K562 (cell line): ENCODE data around the gene AP4E1. TPM values are rescaled to one million over a fixed set of nuclear protein-coding genes. Genes with fewer than 3 reads are reported as not detected.
A peak's percentile ranks its signal among the peaks of the same experiment; 100 is the strongest.

Experiments used
- ARNT ChIP-seq, 2 experiments: fragments of 450-650 bp; IDR thresholded peaks; 2 replicates each; pipeline ENCODE4 v1.6.1; 2016; ENCODE audit warnings: mild to moderate bottlenecking in 1 of 2
- CREM ChIP-seq: IDR thresholded peaks from 2 replicates; pipeline ENCODE4 v1.6.1; 2014; ENCODE audit warnings: antibody characterized with exemption, low read depth
- DPF2 ChIP-seq: fragments of 450-650 bp; IDR thresholded peaks from 2 replicates; pipeline ENCODE4 v1.6.1; 2016
- MAFF ChIP-seq: IDR thresholded peaks from 2 replicates; pipeline ENCODE4 v1.6.1; 2012; ENCODE audit warnings: low read length, improper control_type of control experiment
- MYC ChIP-seq, 2 experiments: fragments of 250-450 bp in 1 of 2; sonication (Bioruptor Pico) in 1 of 2; IDR thresholded peaks; 2 replicates each; pipeline versions ENCODE4 v1.5.1 to v1.6.1; 2012 to 2021; ENCODE audit warnings: low read depth in 2 of 2, borderline replicate concordance in 1 of 2, improper control_type of control experiment in 1 of 2, low read length in 1 of 2, mild to moderate bottlenecking in 1 of 2, moderate library complexity in 1 of 2
- POLR2AphosphoS5 ChIP-seq: IDR thresholded peaks from 2 replicates; pipeline ENCODE4 v1.6.1; 2011; ENCODE audit warnings: mild to moderate bottlenecking, low read depth, low read length, moderate library complexity; ENCODE audit not compliant: control insufficient read depth, insufficient read depth
- SIRT6 ChIP-seq: IDR thresholded peaks from one replicate; pipeline ENCODE4 v1.6.1; 2012; ENCODE audit warnings: low read depth, mild to moderate bottlenecking, control low read depth, inconsistent platforms, low read length, moderate library complexity
- SNIP1 ChIP-seq: fragments of 450-650 bp; IDR thresholded peaks from 2 replicates; pipeline ENCODE4 v1.7.1; 2017; ENCODE audit warnings: low read depth, mild to moderate bottlenecking
- TAF9B ChIP-seq: fragments of 450-650 bp; IDR thresholded peaks from 2 replicates; pipeline ENCODE4 v1.6.1; 2018; ENCODE audit warnings: mild to moderate bottlenecking; ENCODE audit not compliant: partially characterized antibody
- TBP ChIP-seq: optimal IDR thresholded peaks from 2 replicates; pipeline ENCODE3; 2011; ENCODE audit warnings: low read depth, low read length, improper control_type of control experiment
- TCF7L2 ChIP-seq: fragments of 150-350 bp; IDR thresholded peaks from 2 replicates; pipeline ENCODE4 v1.6.1; 2016; ENCODE audit warnings: low read depth, mild to moderate bottlenecking, low read length, moderate library complexity
- ZNF511 ChIP-seq: sonication (generic); formaldehyde crosslinking; IDR thresholded peaks from 2 replicates; pipeline ENCODE4 v1.8.0; 2022; ENCODE audit warnings: mild to moderate bottlenecking, missing genetic modification reagents
- polyA plus RNA-seq, 8 experiments: library from polyadenylated mRNA; depleted of rRNA in 4 of 8; stranded (reverse) in 5 of 8; unstranded in 3 of 8; fragments of >200 nt; fragmentation: Nextera tagmentation in 2 of 8; fragmentation: Illumina TruSeq in 1 of 8; extraction: Ambion mirVana in 2 of 8; extraction: Trizol in 1 of 8; gene quantifications; 2 replicates each; pipeline versions ENCODE4 v1.2.1 to v1.2.3, GENCODE V29; 2011 to 2014; ENCODE audit warnings: inconsistent platforms in 1 of 8, missing spikeins in 1 of 8
- total RNA-seq, 7 experiments: library from RNA; depleted of rRNA in 6 of 7; stranded (reverse); fragments of >200 nt in 6 of 7; fragmentation: Illumina TruSeq in 2 of 7; extraction: Trizol in 2 of 7; gene quantifications; 2 replicates each; pipeline versions ENCODE4 v1.2.1 to v1.2.3, GENCODE V29; 2011 to 2021; ENCODE audit warnings: low replicate concordance in 1 of 7

The AP4E1 gene
- total and polyA plus RNA-seq, 9 of the 15 experiments (the other 6 are each of a cell fraction or from before 2014, with no cell fraction given): 1.3 to 11.5 (median 4.4) TPM

- TF ChIP-seq POLR2AphosphoS5 (peak; percentile 29; the same call in 1 of the 2 replicates), TCF7L2 (no peak), TBP (peak; percentile 42), ARNT (IDR thresholded peaks at IDR 0.05) (0 out of 4 replicates have a peak, but pooled peaks of 1 of the 2 experiments have one; percentile 60), ZNF511 (CRISPR knock-in tag) (no peak), TAF9B (peak; percentile 18), SNIP1 (no peak), MYC (IDR thresholded peaks at IDR 0.05; ENCODE audit: low read depth, low read length) (no peak), MYC (CRISPR knock-in tag; IDR thresholded peaks at IDR 0.05; ENCODE audit: borderline replicate concordance, low read depth) (no peak), DPF2 (peak; percentile 9; the same call in 1 of the 2 replicates), CREM (peak; percentile 87), SIRT6 (no peak), MAFF (no peak)
- TF ChIP-seq, all 486 proteins: peak for 18
Measured at GRCh38 chr15:50907601-50908208, 778 bp upstream of the AP4E1 start (continued).
